Stimulated activated naive CD4-positive, alpha-beta T cell treated with Interleukin-2 at 50 U/mL for 16 hours (primary cell): ENCODE results near the gene LGALS9B.
"Not testable (repeated sequence)": the region's sequence is repeated elsewhere in the genome, so short reads cannot be mapped to it uniquely, and the experiment has no call there.

Source experiments
- DNase-seq: peaks from one replicate; lab custom pipeline; 2025; lab: John Stamatoyannopoulos, UW

Gene LGALS9B

DNA sequence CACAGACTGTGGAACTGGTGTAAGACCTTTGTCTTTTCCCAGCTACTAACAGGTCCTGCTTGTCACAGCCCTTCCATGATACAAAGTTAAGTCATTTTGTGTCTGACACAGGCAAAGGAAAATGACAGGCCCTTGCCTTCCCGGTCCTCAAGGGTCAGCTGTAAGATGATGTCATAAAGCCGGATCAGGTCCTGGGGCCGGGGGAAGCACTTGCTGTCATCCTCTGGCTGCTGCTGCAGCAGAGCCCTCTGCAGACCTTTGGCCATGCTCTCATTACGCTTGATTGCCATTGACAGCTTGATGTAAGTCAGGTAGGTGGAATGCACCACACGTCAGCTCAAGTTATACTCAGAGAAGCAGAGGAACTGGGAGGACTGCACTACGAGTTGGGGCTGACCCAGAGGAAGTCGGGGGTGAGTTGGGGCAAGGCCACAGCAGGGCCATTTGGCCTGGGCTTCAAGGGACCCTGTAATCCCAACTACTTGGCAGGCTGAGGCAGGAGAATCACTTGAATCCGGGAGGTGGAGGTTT is 50.9 kb downstream of the LGALS9B start:
- DNase-seq = not testable (repeated sequence)

DNA sequence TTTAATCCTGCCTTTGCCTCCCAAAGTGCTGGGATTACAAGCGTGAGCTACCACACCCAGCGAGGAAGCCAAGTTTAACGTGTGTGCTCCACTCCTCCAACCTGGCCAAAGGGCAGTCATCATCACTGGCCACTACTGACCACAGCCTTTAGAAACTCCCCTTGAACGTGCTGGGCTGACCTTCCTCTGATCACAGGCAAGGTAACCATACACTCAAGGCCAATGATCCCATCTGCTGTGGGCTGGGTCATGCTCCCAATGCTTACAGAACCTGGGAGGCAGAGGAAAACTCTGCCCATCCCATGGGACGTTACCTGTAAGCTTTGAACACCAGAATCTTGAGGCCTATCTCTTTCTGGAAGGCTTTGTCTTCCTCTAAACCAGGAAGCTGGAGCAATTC is 51.9 kb downstream of the LGALS9B start:
- DNase-seq = not testable (repeated sequence)

GRCh38 chr17:20401306-20402022 is 65.9 kb downstream of the LGALS9B start:
- not testable (repeated sequence) for DNase-seq

DNA sequence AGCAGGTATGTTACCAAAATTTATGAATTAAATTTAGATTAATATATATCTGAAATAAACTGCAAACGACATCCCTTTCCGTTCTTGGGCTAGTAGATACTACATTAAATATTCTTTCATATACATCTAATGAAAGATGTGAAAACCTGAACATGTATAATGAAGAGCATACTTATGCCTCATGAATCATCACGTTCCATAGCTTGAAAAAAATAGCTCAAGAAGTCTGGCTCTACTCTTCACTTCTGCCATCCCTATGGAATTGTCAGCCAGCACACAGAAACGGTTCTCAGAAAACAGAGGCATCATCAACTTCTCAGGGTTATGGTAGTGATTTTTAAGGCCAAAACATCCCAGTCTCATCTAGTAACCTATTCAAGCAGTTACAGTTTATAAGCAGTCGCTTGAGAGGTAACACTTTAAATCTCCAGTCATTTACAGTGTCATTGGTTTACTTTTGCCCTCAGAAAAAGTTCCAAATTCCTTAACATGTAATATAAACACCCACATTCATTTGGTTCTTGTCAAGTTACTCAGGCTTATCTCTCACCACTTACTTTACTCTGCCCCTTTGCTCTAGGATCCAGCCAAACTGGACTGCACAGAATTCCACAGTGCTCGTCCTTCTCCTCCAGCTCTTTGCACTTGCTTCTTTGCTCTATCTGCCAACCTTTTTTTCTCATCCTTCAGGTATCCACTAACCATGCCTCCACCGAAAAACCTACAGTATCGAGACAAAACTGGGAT is 66.6 kb downstream of the LGALS9B start:
- not testable (repeated sequence) for DNase-seq
